ENCODE results near the gene ATG5.
"Not testable (repeated sequence)": the region's sequence is repeated elsewhere in the genome, so short reads cannot be mapped to it uniquely, and the experiment has no call there.

The ATG5 gene

DNA sequence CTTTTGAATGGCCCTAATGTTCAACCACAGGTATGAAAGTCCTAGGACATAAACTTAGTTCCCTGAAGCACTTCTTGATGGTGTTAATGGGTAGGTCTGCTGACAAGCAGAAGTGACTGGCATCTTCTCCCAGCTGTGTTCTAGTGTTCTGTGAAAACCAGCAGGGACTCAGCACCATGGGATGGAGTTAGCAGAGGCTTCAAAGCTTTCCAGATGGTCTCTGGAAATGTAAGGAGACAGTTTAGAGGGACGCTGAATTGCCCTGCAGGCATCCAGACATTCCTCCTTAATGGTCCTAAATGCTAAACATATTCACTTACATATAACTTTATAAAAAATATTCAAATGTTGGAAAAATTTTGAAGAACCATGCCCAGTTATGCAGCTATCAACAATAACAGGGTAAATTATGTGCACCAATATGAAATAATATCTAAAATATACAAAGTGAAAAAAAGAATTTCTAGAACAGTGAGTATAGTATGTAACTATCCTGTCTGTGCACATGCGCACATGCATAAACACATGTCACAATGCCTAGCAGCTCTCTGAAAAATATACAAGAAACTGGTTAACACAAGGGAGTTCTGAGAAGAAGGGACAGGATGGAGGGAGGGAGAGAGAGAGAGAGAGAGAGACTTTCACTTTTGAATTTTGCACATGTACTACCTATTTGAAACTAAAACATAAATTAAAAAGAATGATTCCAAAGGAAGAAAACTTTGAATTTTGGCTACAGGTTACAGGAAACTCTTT is 152.3 kb downstream of the ATG5 start:
- no peak for DNase-seq

DNA sequence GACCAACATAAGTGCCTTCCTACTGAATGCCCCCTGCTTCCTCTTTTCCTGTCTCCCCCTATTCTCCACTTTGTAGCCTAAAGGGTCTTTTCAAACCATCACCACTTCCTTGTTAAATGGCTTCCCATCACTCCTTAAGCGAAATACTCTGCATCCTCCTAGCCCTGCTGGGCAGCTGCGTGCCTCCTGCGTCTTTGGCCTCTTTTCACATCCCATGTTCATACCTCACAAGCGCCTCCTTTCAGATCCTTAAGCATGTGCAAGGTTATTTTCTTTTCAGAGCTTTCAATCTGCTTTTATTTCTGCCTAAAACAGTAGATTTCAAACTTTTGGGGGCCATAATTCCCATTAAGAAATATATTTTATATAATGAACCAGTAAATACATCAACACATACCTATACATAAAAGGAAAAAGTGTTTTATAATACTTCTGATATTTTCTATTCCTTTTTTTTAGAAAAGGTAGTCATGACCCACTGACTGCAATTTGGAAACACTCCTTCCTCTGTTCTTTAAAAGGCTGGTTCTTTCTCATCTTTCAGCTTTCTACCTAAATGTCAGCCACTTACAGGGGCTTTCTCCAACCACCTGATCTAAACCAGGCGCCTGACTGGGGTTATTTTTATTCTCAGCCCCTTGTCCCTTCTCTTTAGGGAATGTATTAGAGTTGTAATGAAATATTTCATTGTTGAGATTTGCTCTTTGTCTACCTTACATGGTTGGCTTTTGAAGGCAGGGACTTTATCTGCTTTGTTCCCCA is 155.3 kb downstream of the ATG5 start:
- no peak for DNase-seq

DNA sequence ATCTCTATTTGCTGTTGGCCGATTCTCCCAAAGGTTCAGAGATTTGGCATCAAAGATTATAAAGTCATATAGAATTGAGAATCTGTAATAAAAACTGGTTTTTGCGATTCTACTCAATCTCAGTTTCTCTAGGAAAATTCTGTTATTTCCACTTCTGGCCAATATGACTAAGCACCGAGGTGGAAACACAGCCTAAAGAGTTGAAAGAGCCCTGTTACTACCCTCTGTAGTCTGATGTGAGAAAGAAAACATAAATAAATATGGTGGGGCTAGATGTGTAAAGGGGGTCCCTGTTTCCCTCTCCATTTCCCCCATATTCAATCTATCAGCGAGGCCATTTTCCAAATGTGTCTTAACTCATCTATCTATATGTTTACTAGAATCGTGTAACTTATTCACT is 156.0 kb downstream of the ATG5 start:
- no peak for DNase-seq

DNA sequence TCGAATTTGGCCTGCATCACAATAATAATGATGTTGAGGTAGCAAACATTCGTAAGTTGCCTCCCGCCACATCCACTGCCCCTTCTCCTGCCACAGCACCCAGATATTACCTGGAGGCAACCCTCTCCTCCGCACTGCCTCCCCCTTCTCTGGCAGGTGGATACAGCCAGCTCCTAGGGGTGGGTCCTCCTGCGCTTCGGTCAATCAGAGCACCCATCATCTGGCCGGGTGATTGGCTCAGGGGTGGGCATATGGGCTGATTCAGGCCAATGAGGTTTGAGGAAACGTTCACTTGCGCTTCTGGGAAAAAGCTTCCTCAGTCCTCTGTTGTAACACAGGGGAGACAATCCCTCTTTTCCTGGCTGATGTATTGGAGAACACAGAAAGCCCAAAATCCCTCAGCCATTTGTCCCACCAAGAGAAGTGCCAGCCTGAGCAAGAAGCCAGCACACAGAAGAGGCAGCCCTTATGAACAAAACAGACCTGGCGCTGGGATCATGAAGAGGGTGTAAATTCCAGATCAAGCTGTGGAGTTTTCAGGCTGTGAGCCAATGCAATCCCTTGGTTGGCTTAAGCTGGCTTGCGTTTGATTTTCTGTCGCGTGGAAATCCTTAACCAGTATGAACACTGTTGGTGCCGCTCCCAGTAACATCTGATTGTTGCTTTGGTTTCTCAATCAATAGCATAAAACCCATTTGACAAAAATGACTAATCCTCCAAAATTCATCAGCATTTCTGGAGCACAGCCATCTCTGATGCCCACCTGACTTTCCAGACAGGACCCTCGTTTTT is 157.3 kb downstream of the ATG5 start:
- no peak for DNase-seq

DNA sequence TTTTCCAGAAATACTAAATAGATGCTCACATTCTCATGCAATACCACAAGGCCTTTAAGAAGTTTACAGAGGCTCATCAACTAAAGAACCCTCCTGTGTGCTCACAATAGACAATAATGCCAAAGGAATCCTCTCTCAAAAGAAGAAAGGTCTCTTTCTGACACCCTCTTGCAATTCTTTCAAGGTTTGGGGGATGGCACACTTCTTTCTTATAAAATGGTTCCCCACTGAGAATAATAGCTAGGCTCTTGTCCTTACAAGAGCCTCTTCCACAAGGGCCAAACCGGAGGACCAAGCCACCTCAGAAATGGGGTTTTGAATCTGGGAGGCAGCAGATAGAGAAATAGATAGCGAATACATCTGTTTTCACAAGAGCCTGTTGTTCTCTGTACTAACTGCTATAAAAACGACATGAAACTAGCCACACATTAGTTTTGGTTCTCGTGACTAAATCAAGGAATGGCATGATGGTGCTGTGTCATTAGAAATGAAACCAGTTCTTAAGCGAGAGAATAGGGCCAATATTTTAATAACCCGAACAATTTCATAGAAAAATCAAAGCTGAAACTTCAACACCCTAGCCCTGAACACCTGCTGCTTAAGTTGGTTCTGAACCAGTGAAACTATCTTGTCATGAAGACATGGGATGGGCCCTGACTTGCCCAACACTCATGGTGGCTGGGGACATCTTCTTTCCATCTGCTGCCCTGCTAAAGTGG is 158.3 kb downstream of the ATG5 start:
- no peak for DNase-seq

DNA sequence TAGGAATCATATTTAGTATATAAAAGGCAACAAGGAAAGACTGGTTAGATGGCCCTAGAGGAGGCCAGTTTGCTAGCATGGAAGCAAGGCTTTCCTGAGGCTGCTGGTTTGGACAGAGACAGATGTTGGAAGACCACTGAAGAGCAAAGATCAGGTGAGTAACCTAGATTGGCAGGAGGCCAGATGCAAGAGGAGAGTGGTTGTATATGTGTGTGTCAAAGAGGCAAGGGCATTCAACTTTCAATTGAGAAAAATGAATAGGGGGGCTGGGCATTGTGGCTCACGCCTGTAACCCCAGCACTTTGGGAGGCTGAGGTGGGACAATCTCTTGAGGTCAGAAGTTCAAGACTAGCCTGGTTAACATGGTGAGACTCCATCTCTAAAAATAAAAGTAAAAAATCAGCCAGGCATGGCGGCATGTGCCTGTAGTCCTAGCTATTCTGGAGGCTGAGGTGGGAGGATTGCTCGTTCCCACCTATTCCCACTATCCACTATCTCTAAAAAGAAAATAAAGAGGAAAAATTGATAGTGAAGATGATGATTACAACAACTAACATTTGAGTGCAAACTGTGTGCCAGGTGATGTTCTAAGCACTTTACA is 159.6 kb downstream of the ATG5 start:
- DNase-seq: peak; percentile 66

DNA sequence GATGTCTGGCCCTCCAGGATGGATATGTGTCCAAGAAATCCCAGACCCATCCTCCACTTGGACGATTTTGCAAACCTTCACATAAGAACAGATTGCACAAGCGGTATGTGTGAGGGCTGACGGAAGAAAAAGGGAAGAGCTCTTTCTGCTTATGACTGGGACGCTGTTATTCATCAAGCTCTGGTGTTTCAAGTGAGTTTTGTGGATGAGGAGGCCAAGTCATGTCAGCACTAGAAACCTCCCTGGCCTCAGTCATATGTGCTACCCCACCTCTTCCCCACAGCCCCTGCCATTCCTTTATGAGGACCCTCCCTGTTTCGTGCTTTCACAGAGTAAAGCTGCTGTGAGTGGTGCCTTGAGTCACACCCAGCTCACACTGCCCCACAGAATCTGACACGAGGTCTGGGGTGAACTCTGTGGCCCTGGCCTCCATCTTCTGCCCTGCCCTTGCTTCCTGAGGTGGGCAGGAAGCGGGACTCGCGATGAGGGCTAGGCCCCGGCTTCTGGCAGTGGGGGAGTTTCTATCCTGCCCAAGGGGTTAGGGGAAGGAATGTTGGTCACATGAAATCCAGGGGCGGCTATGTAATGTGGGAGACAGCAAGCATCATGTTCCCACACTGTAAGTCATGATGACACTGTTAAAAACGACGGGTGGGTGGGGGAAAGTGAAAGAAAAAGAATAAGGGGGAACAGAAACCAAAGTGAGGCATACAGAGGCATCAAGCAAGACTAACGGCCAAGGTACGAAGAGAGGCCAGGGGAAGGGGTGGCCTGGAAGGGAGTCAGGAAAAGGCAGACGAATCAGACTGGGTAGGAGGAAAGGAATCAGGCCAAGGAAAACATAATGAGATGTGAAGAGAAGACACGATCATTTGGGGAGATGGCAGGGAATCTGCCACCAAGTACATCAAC is 161.3 kb downstream of the ATG5 start:
- no peak for DNase-seq

DNA sequence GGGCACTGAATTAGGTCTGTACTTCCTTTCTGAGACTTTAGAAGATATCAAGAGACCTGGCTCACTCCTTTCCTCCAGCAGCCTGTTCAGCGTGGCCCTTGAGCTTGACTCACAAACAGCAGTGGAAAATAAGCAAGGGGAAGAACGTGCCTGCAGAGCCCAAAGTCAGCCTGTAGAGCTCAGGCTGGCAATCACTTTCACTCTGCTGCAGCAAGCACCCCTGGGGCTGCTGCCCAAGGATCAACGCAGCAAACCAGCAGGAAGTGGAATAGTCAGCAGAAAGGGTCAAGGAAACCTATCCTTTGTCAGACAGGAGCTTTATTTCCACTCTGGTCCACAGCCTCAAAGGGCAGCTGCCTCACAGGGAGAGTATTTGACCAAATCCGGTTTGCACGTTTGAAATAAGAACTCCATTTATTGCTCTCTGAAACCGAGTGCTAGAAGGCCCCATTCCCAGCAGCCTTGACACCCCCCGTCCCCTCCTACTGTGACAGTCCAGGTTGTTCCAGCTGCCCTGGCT is 162.1 kb downstream of the ATG5 start:
- DNase-seq: no peak

DNA sequence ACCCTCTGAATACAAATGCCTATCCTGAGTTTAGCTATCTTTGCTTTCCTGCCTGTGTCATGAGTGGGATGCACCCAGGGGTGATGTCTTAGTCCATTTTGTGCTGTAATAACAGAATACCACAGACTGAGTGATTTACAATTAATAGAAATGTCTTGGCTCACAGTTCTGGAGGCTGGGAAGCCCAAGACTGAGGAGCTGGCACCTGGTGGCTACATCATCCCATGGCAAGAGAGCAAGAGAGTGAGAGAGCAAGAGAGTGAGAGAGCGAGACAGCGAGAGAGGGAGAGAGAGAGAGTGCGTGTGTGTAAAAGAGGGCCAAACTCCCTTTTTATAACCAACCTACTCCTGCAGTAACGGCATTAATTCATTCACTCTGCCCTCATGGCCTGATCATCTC is 162.6 kb downstream of the ATG5 start:
- no peak for DNase-seq

DNA sequence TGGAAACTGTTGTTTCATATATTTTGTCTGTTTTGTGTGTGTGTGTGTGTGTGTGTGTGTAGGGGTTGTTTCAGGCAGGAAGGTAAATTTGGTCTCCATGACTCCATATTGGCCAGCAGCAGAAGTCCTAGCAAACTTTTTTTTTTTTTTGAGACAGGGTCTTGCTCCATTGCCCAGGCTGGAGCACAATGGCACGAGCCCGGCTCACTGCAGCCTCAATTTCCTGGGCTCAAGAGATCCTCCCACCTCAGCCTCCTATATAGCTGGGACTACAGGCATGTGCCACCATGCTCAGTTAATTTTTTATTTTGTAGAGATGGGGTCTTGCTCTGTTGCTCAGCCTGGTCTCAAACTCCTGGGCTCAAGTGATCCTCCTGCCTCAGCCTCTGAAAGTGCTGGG is 163.7 kb downstream of the ATG5 start:
- no peak for DNase-seq

DNA sequence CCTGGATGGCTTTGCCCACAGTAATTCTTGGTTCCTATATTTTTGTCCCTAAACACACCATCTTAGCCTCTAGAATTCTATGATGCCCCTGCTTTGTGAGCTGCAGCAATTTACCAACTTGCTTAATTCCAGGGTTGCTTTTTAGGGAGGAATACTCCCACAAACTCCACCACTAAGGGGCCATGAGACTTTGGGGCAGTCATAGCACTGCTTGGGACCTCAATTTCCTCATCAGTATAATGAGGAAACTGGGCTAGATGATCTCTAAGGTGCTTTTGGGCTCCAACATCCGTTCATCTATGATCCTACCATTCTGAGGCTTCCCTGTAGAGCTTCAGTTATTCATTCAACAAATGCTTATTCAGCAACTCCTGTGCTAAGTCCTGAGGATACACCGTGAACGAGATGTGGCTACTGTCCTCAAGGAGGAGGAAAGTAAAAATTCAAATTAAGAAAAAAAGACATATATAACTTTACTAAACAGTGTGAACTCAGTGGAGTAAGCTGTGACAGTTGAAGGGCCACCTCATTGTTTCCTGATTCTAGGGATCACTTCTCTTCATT is 164.2 kb downstream of the ATG5 start:
- no peak for DNase-seq

DNA sequence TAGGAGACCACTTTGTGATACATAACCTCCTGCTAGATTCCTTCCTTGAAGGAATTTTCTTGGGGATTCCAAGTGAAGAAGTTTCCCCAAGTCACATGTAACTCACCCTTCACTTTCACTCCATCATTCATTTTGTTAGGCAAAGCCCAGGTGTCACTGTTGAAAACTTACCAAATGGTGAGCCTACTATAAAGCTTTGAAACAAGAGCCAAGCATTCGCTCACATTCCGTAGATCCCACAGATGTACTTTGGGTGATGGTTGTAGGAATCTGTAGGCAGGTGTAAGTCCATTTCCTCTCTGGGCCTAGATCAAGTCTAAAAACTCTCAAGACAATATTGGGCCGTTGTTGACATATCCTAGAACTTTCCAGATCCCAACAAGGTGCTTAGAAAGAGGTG is 165.4 kb downstream of the ATG5 start:
- no peak for DNase-seq

DNA sequence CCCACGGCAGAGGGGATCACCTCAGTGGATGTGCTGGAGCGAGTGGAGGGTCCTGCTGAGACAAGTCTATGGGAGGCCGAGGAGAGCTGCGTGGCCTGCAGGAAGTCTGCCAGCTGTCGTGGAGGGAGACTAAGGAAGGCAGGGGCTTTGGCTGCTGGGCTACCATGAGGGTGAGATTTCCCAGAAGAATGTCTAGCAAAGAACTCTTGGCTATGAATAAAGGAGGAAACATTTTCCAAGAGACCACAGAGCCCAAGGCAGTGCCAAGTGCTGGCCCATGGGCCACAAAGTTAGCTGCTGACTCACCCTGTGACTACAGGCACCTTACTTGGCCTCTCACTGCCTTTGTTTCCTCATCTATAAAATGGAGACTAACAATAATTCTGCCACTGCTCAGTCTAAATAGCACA is 166.0 kb downstream of the ATG5 start:
- DNase-seq: no peak

DNA sequence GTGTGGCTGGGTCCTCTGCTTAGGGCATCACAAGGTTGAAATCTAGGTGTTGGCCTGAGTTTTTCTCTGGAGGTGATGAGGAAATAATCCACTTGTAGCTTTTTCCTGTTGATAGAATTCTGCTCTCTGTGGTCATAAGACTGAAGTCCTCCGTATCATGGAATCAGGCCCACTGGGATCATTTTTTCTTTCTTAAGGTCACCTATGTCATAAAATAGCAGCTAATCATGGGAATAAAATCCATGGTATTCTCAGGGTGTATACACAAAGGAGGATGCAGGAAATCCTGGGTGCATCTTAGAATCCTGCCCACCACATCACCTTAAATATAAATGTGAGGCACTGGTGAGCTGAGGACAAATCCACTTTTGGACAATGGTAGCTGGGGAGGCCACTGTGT is 166.7 kb downstream of the ATG5 start:
- no peak for DNase-seq

DNA sequence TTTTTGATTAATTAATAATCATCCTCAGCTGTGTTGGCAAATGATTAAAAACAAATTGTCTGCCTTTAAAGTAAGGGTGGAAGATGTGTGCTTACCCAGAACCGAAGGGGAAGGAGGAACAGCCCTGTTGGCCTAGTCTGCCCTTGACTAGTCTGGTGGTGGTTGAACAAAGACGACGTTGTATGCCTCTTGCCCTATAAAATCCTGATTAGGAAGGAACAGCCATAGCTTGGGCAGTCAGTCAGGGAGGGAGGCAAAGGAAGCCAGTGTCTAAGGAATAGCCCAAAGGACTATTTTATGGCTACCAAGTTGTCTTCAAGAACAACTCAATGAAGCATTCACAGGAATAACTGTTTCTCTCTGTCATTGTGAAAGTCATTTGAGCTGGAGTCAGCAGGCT is 168.7 kb downstream of the ATG5 start:
- no peak for DNase-seq

DNA sequence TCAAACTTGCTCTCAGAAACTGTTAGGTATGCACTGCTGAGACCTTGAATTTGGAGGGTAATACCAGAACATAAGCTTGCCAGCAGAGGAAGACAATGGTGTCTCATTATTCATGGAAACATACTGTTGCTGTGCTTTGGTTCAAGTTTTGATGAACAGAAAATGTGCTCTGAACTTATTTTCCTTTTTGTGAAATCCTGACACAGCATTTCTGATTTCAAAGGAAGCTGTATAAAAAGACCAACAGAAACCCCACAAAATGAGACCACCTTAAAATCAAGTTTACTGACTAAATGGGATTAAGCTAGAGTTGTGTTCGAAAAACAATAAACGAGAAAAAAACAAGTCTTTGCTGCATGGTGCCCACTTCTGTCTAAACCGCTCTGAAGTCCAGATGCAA is 169.1 kb downstream of the ATG5 start:
- no peak for DNase-seq

DNA sequence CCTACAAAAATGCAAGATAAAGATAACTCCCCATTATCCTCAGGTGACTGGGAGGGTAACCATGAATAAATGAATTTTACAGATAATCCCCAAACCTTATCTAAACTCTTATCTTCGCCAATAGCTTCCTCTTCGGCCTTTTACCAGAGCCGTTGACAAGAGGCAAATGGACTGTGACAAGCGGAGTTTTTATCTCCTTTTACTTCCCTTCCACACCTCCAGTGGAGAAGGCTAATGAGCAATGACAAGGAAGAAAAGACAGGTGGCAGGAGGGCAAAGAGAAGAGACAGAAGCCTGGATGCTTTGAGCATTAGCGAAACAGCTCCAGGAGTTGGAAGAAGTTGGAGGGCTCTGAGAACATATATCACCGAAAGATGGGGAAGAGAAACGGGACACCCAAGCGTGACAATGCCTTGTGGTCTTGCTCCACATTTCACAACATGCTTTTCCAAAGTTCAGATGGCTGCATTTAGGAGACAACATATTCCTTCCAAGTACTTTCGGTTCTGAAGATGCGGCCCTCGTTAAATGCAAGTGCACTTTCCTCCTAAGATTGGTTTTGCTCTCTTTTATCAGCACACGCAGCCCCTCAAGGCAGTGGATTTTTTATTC is 170.2 kb downstream of the ATG5 start:
- no peak for DNase-seq

DNA sequence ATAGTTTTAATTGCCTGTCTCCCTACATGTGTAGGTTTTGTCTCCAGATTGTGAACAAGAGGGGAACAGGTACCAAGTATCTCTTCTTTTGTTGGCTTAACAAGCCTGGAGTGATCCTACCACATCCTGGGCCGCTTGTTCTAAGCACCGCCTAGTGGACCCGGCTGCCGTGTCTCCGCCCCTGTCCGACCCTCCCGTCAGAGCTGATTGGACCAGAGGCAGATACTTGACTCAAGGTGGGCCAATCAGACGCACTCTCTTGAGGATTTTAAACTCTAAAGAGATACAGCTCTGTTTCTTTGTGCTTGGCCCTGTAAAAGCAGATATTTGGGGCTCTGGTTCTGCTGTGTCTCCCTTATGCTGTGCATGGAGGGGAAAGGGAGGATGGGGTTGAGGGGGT is 171.2 kb downstream of the ATG5 start:
- no peak for DNase-seq

DNA sequence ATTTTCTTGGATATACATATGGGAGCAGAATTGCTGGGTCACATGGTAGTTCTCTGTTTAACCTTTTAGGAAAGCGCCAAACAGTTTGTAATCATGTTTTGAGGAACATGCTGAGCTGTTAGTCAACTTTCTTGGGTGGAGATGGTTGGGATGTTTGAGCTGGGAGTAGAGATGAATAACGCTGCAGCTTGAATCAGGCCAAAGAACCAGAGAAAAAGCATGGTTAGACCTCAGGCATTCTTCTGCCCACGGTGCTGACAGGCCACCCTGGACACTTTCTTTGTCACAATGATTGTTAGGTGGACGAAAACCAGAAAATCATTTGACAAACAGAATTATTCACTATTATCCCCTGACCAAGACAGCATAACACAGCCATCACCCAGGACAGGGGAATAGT is 172.6 kb downstream of the ATG5 start:
- DNase-seq: no peak

DNA sequence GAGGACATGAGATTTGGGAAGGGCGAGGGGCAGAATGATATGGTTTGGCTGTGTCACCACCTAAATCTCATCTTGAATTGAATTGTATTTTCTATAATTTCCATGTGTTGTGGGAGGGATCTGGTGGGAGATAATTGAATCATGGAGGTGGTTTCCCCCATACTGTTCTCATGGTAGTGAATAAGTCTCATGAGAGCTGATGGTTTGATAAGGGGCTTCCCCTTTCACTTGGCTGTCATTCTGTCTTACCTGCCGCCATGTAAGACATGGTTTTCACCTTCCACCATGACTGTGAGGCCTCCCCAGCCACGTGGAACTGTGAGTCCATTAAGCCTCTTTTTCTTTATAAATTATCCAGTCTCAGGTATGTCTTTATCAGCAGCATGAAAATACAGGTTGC is 173.1 kb downstream of the ATG5 start:
- not testable (repeated sequence) for DNase-seq
